IMR-90 (cell line): ENCODE results near the gene LRRC8B. TPM values are rescaled to one million over a fixed set of nuclear protein-coding genes. Genes with fewer than 3 reads are reported as not detected.

Experiments
- ATAC-seq: fragments of 200-7000 bp; cut with Tn5 transposase; 2 replicates; pipeline ENCODE4 v1.9.1; 2020; ENCODE audit warnings: low read depth, mild to moderate bottlenecking, moderate library complexity
- BruUV-seq: library from RNA; stranded (reverse); fragments of 400-500 nt; replicated peaks from 2 replicates; lab custom pipeline; 2021; lab: Mats Ljungman, UMichigan
- CTCF ChIA-PET: fragments of 300-600 bp; formaldehyde crosslinking; extraction: SDS; loops from one replicate; lab custom pipeline; 2021; ENCODE audit warnings: antibody characterized with exemption; lab: Yijun Ruan, JAX
- POLR2A ChIA-PET: fragments of 300-600 bp; sonication (Branson Sonifier 250); formaldehyde crosslinking; loops from one replicate; lab custom pipeline; 2022; ENCODE audit warnings: antibody characterized with exemption; ENCODE audit not compliant: unreplicated experiment; lab: Charles Lee
- DNase-seq: peaks from one replicate; pipeline ENCODE4 v3.0.0; 2013
- H2AFZ ChIP-seq: replicated peaks from 2 replicates; pipeline ENCODE3; 2013; ENCODE audit warnings: low read length, mild to moderate bottlenecking; ENCODE audit not compliant: poor library complexity
- H2AK5ac ChIP-seq: 2 replicates; pipeline ENCODE4 v1.6.1; 2013; ENCODE audit warnings: low read depth, low read length, inconsistent platforms
- H2AK9ac ChIP-seq: replicated peaks from 2 replicates; pipeline ENCODE3; 2013; ENCODE audit warnings: mild to moderate bottlenecking, low read depth, low read length, moderate library complexity; ENCODE audit not compliant: poor library complexity
- H2BK120ac ChIP-seq: 2 replicates; pipeline ENCODE4 v1.6.1; 2013; ENCODE audit warnings: low read depth, low read length, inconsistent platforms
- H2BK15ac ChIP-seq: 3 replicates; pipeline ENCODE4 v1.6.1; 2013; ENCODE audit warnings: low read depth, low read length, inconsistent platforms
- H2BK20ac ChIP-seq: 2 replicates; pipeline ENCODE4 v1.6.1; 2013; ENCODE audit warnings: low read depth, mild to moderate bottlenecking, inconsistent platforms, low read length, moderate library complexity
- H2BK5ac ChIP-seq: 2 replicates; pipeline ENCODE4 v1.6.1; 2013; ENCODE audit warnings: mild to moderate bottlenecking, low read depth, low read length, inconsistent platforms; ENCODE audit not compliant: poor library complexity, severe bottlenecking
- H3K14ac ChIP-seq: replicated peaks from 2 replicates; pipeline ENCODE4 v1.6.1; 2013; ENCODE audit warnings: low read depth, low read length, inconsistent platforms
- H3K18ac ChIP-seq: 2 replicates; pipeline ENCODE4 v1.6.1; 2013; ENCODE audit warnings: low read depth, low read length, control low read depth
- H3K23ac ChIP-seq: 2 replicates; pipeline ENCODE4 v1.6.1; 2013; ENCODE audit warnings: low read depth, low read length, inconsistent platforms
- H3K27ac ChIP-seq: 2 replicates; pipeline ENCODE4 v1.5.1; 2013; ENCODE audit warnings: mild to moderate bottlenecking, control low read depth, low read length; ENCODE audit not compliant: insufficient read depth
- H3K27me3 ChIP-seq: 2 replicates; pipeline ENCODE4 v1.6.1; 2013; ENCODE audit warnings: low read length; ENCODE audit not compliant: control insufficient read depth, insufficient read depth
- H3K36me3 ChIP-seq: 2 replicates; pipeline ENCODE4 v1.6.1; 2013; ENCODE audit warnings: low read length, mixed read lengths; ENCODE audit not compliant: control insufficient read depth, insufficient read depth
- H3K4ac ChIP-seq: 2 replicates; pipeline ENCODE4 v1.6.1; 2013; ENCODE audit warnings: low read depth, low read length, inconsistent platforms
- H3K4me1 ChIP-seq: 2 replicates; pipeline ENCODE4 v1.6.1; 2013; ENCODE audit warnings: low read length, mixed read lengths; ENCODE audit not compliant: control insufficient read depth, insufficient read depth
- H3K4me2 ChIP-seq: 2 replicates; pipeline ENCODE4 v1.6.1; 2013; ENCODE audit warnings: low read depth, mild to moderate bottlenecking, control low read depth, low read length, moderate library complexity
- H3K4me3 ChIP-seq: 2 replicates; pipeline ENCODE4 v1.5.1; 2013; ENCODE audit warnings: low read depth, mild to moderate bottlenecking, control low read depth, low read length, moderate library complexity; ENCODE audit not compliant: insufficient read depth
- H3K56ac ChIP-seq: 2 replicates; pipeline ENCODE4 v1.6.1; 2013; ENCODE audit warnings: low read length, inconsistent platforms; ENCODE audit not compliant: insufficient read depth; ENCODE audit errors: extremely low read depth
- H3K79me1 ChIP-seq, 2 experiments: 2 replicates each; pipeline ENCODE4 v1.6.1; 2013; ENCODE audit warnings: low read length in 2 of 2, inconsistent platforms in 1 of 2, low read depth in 1 of 2
- H3K9ac ChIP-seq: 2 replicates; pipeline ENCODE4 v1.6.1; 2013; ENCODE audit warnings: low read depth, low read length, control low read depth
- H3K9me1 ChIP-seq: 2 replicates; pipeline ENCODE4 v1.6.1; 2013; ENCODE audit warnings: low read length, inconsistent platforms; ENCODE audit not compliant: insufficient read depth
- H3K9me3 ChIP-seq: 2 replicates; pipeline ENCODE4 v1.6.1; 2013; ENCODE audit warnings: low read length; ENCODE audit not compliant: control insufficient read depth, insufficient read depth
- H4K20me1 ChIP-seq: 2 replicates; pipeline ENCODE4 v1.6.1; 2013; ENCODE audit warnings: low read length, inconsistent platforms; ENCODE audit not compliant: insufficient read depth
- H4K5ac ChIP-seq: 2 replicates; pipeline ENCODE4 v1.6.1; 2013; ENCODE audit warnings: mild to moderate bottlenecking, low read depth, low read length, control low read depth
- H4K8ac ChIP-seq, 2 experiments: 2 replicates each; pipeline ENCODE4 v1.6.1; 2013; ENCODE audit warnings: low read depth in 2 of 2, low read length in 2 of 2, control low read depth in 1 of 2, inconsistent platforms in 1 of 2
- H4K91ac ChIP-seq: 2 replicates; pipeline ENCODE4 v1.6.1; 2013; ENCODE audit warnings: low read depth, low read length, inconsistent platforms; ENCODE audit not compliant: insufficient read depth
- BHLHE40 ChIP-seq: fragments of 150-350 bp; IDR thresholded peaks from 2 replicates; pipeline ENCODE4 v1.6.1; 2016; ENCODE audit warnings: mild to moderate bottlenecking, low read depth, low read length
- CEBPB ChIP-seq: IDR thresholded peaks from 2 replicates; pipeline ENCODE4 v1.6.1; 2012; ENCODE audit warnings: low read depth, low read length, improper control_type of control experiment
- ELK1 ChIP-seq: fragments of 150-350 bp; IDR thresholded peaks from 2 replicates; pipeline ENCODE4 v1.6.1; 2016; ENCODE audit warnings: low read depth, mild to moderate bottlenecking, low read length, moderate library complexity, borderline replicate concordance
- MAFK ChIP-seq: IDR thresholded peaks from 2 replicates; pipeline ENCODE4 v1.6.1; 2012; ENCODE audit warnings: low read depth, low read length, improper control_type of control experiment
- NFE2L2 ChIP-seq: fragments of 150-350 bp; IDR thresholded peaks from 2 replicates; pipeline ENCODE4 v1.6.1; 2016; ENCODE audit warnings: low read depth, mild to moderate bottlenecking, low read length
- RCOR1 ChIP-seq: IDR thresholded peaks from 2 replicates; pipeline ENCODE4 v1.6.1; 2012; ENCODE audit warnings: mild to moderate bottlenecking, low read length, improper control_type of control experiment; ENCODE audit not compliant: insufficient replicate concordance
- USF2 ChIP-seq: fragments of 150-350 bp; IDR thresholded peaks from 2 replicates; pipeline ENCODE4 v1.6.1; 2017; ENCODE audit warnings: mild to moderate bottlenecking, antibody characterized with exemption, low read length, low read depth
- WGBS, 2 experiments: methylation state at CpG; one replicate each; pipeline versions ENCODE4 v1.1.5 to v1.1.7; 2013; ENCODE audit warnings: missing lambda C conversion rate in 2 of 2; ENCODE audit not compliant: insufficient read length in 1 of 2; ENCODE audit errors: extremely low coverage in 2 of 2; 5-methylcytosine and 5-hydroxymethylcytosine counted together
- dilution Hi-C: fragments of 300-500 bp; cut with HindIII; formaldehyde crosslinking; loops from one replicate; pipeline ENCODE4 v1.14.3; 2018; ENCODE audit warnings: low sequenced_read_pairs; ENCODE audit not compliant: unreplicated experiment
- in situ Hi-C: fragments of 300-500 bp; cut with MboI; formaldehyde crosslinking; loops from 3 replicates; pipeline ENCODE4 v1.14.3; 2019; ENCODE audit warnings: low sequenced_read_pairs, inconsistent platforms, mixed read lengths
- intact Hi-C: fragments of 100-400 bp; cut with micrococcal nuclease; formaldehyde crosslinking; loops from 2 replicates; pipeline ENCODE4 v1.10.0; 2022
- polyA plus RNA-seq, 3 experiments: library from polyadenylated mRNA; depleted of rRNA; stranded (reverse); fragments of >200 nt; gene quantifications; 2 replicates each; pipeline ENCODE4 v1.2.3, GENCODE V29; 2012; ENCODE audit warnings: low replicate concordance in 1 of 3
- total RNA-seq: library from RNA; depleted of rRNA; stranded (reverse); fragments of >200 nt; gene quantifications from 2 replicates; pipeline ENCODE4 v1.2.3, GENCODE V29; 2012
- TF ChIP-seq, protein P1 (sequence below): conservative IDR thresholded peaks from 2 replicates; pipeline ENCODE4 v1.5.1; 2012; ENCODE audit warnings: mild to moderate bottlenecking, low read depth, low read length, improper control_type of control experiment

The LRRC8B gene
- total and polyA plus RNA-seq, 2 of the 4 experiments (the other 2 are of a cell fraction), result 0.74 to 1.8 TPM

DNA sequence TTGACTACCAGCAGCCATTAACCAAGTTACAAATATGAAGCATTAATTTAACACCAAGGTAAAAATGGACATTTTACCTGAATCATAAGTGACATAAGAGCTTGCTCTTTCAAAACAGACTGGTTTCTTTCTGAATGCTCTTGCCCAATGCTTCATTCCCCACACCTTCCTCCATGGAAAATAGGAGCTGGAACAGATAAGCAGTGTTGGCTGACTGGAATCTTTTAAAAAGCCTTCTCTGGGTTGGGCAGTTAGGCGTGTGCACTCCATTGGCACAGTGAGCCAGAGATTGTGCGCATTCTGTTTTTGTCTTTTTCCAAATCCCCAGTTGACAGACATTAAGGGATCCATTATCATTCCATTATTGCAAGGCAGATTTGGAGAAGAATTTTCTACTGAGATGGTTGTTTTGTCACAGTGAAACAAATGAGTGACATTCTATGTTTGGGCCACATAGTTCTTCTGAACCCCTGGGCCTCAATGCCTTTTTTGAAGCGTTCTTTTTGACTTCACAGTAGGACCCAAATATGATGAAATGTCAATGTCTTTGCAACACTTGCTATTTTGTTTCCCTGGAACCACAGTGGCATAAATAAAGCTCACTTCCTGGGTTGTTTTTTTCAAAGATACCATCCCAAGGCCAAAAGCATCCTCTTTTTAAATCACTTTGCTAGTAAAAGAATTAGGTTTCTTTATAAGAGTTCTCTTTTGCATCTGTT is 32.3 kb downstream of the LRRC8B start:
- H3K4me3 ChIP-seq, result no peak overlapping the region
- no peak overlapping the region for H2BK15ac ChIP-seq
- H2BK120ac ChIP-seq, result no peak overlapping the region
- DNase-seq (no peak), ATAC-seq (no peak)
- H3K18ac ChIP-seq, result no peak overlapping the region
- no peaks in the 10 kb centered on the region for H3K36me3 ChIP-seq
- H3K4me2 ChIP-seq, result no peak overlapping the region
- no peak overlapping the region for H3K27ac ChIP-seq
- H2BK20ac ChIP-seq, result no peak overlapping the region
- no peak overlapping the region for H2AK9ac ChIP-seq
- dilution Hi-C loops, result no loop called here
- no peak overlapping the region for H3K56ac ChIP-seq
- H2BK5ac ChIP-seq, result no peak overlapping the region
- ChIA-PET POLR2A (no interaction called here), CTCF (no interaction called here)
- H3K79me1 ChIP-seq, result no peaks in the 10 kb centered on the region
- no peaks in the 10 kb centered on the region for H3K27me3 ChIP-seq
- H4K20me1 ChIP-seq, result no peaks in the 10 kb centered on the region
- no peak overlapping the region for H2AK5ac ChIP-seq
- no peak overlapping the region for H3K14ac ChIP-seq
- no peak overlapping the region for H3K4ac ChIP-seq
- no peaks in the 10 kb centered on the region for H3K9me1 ChIP-seq
- no peak for TF ChIP-seq USF2
- no peak for TF ChIP-seq ELK1
- TF ChIP-seq NFE2L2, result no peak
- no peak for TF ChIP-seq MAFK
- TF ChIP-seq CEBPB, result no peak
- TF ChIP-seq BHLHE40, result no peak
- TF ChIP-seq RCOR1, result no peak
- TF ChIP-seq, protein P1, sequence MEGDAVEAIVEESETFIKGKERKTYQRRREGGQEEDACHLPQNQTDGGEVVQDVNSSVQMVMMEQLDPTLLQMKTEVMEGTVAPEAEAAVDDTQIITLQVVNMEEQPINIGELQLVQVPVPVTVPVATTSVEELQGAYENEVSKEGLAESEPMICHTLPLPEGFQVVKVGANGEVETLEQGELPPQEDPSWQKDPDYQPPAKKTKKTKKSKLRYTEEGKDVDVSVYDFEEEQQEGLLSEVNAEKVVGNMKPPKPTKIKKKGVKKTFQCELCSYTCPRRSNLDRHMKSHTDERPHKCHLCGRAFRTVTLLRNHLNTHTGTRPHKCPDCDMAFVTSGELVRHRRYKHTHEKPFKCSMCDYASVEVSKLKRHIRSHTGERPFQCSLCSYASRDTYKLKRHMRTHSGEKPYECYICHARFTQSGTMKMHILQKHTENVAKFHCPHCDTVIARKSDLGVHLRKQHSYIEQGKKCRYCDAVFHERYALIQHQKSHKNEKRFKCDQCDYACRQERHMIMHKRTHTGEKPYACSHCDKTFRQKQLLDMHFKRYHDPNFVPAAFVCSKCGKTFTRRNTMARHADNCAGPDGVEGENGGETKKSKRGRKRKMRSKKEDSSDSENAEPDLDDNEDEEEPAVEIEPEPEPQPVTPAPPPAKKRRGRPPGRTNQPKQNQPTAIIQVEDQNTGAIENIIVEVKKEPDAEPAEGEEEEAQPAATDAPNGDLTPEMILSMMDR, result no peak
- no peaks in the 10 kb centered on the region for H3K9me3 ChIP-seq
- no peak overlapping the region for H2AFZ ChIP-seq
- H3K4me1 ChIP-seq, result no peaks in the 10 kb centered on the region
- H4K8ac ChIP-seq, result no peak overlapping the region
- H4K5ac ChIP-seq, result no peak overlapping the region
- no peak overlapping the region for H3K9ac ChIP-seq
- intact Hi-C loops, result no loop called here
- in situ Hi-C loops, result no loop called here
- no peak overlapping the region for H4K91ac ChIP-seq
- WGBS, 2 experiments, result no CpG with 5 or more reads among the region's 3 CpGs
- no peak overlapping the region for H3K23ac ChIP-seq
- BruUV-seq, result no TSS peak
